HUES6 (cell line): ENCODE results near the gene SH3GL1.
A peak's percentile ranks its signal among the peaks of the same experiment; 100 is the strongest.

Source experiments
- H3K27ac ChIP-seq: 2 replicates; pipeline ENCODE4 v1.7.0; 2013; ENCODE audit warnings: low read depth, mild to moderate bottlenecking, low read length, inconsistent platforms
- H3K27me3 ChIP-seq: 2 replicates; pipeline ENCODE4 v1.6.1; 2013; ENCODE audit warnings: low read length; ENCODE audit not compliant: control insufficient read depth, insufficient read depth
- H3K36me3 ChIP-seq: 2 replicates; pipeline ENCODE4 v1.6.1; 2013; ENCODE audit warnings: low read length; ENCODE audit not compliant: control insufficient read depth, insufficient read depth
- H3K4me1 ChIP-seq: 2 replicates; pipeline ENCODE4 v1.6.1; 2013; ENCODE audit warnings: low read length; ENCODE audit not compliant: control insufficient read depth, insufficient read depth
- H3K4me3 ChIP-seq: 2 replicates; pipeline ENCODE4 v1.5.1; 2013; ENCODE audit warnings: low read depth, low read length
- H3K9ac ChIP-seq: one replicate; pipeline ENCODE4 v1.6.1; 2013; ENCODE audit warnings: mild to moderate bottlenecking, low read length
- H3K9me3 ChIP-seq: 2 replicates; pipeline ENCODE4 v1.6.1; 2013; ENCODE audit warnings: low read depth, low read length; ENCODE audit not compliant: control insufficient read depth, insufficient read depth

The SH3GL1 gene

GRCh38 chr19:4372165-4373012 lies 28.0 kb downstream of the SH3GL1 start:
- no peak overlapping the region for H3K27ac ChIP-seq
- H3K4me1 ChIP-seq, result peaks cover 59% of the 10 kb centered on the region
- no peak overlapping the region for H3K9ac ChIP-seq

DNA sequence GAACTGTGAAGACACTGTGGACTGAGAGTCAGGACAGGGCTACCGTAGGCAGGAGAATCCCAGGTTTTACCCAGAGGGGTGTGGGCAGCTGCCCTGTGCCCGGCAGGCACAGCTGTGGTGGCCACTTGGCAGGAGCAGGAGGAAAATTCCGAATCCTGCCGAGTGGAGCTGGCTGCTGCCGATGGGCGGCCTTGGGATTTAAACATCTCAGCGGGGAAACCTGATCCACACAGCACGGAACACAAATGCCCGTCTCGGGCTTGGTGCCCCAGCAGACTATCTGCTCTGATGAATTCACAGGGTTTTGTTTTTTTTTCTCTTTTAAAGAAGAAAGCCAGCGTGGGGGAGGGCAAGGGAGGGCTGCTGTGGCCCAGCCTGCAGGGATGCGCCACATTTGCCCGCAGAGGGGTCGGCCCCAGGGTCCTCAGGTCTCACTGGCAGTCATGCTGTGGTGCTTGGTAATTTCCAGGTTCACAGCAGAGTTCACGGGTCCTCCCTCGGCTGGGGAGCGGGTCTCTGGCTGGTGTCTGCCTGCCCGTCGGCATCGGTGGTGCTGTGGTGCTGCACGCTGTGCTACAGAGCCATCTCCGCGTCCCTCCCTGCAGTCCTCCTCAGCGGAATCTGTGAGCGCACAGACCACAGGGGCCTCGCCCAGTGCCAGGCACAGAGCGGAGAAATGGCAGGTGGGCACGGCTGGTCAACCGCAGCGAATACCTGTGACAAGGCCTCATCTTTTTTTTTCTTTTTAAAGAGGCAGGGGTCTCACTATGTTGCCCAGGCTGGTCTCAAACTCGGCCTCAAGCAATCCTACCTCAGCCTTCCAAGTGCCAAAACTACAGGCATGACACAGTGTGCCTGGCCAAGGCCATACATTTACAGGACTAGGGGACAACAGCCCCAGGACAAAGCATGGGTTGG lies 28.8 kb downstream of the SH3GL1 start:
- no peak overlapping the region for H3K4me3 ChIP-seq

More at GRCh38 chr19:4372165-4373012, 28.0 kb downstream of the SH3GL1 start:
- Histone ChIP-seq H3K27me3 (no peaks in the 10 kb centered on the region), H3K4me3 (no peak overlapping the region), H3K36me3 (no peaks in the 10 kb centered on the region), H3K9me3 (no peaks in the 10 kb centered on the region)

DNA sequence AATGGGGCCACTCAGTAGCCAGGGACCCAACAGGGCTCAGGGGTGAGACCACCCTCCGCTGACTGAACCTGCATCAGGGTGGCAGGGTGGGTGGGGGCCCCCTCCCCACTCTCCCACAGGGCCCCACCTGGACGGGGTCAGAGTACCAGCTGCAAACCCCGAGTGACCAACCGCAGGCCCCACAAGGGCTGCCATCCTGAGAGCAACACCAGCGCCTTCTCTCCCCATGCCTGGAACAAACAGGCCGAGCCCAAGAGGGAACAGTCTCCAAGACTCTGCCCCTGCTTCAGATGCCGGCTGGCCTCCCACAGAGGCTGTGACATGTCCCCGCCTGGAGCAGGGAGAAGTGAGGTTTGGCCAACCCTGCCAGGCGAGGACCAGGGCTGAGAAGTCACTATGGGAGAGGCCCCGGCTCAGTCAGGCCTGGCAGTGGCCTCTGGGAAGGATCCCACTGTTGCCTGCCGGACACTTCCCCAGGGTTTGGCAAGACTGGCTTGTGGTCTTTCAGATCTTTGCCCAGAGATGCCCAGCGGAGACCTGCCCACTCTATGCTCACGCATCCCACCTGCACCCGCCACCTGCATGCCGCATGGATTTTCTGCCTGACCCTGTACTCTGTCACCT lies 29.8 kb downstream of the SH3GL1 start:
- no peak overlapping the region for H3K27ac ChIP-seq
- H3K9ac ChIP-seq, result no peak overlapping the region
- H3K27me3 ChIP-seq, result no peaks in the 10 kb centered on the region
- H3K9me3 ChIP-seq, result no peaks in the 10 kb centered on the region
- H3K36me3 ChIP-seq, result peaks cover 8% of the 10 kb centered on the region
- H3K4me3 ChIP-seq, result no peak overlapping the region
- peaks cover 41% of the 10 kb centered on the region for H3K4me1 ChIP-seq

More for the DNA sequence above, 28.8 kb downstream of the SH3GL1 start:
- H3K27me3 ChIP-seq, result no peaks in the 10 kb centered on the region
- no peaks in the 10 kb centered on the region for H3K9me3 ChIP-seq
- peaks cover 50% of the 10 kb centered on the region for H3K4me1 ChIP-seq
- no peak overlapping the region for H3K27ac ChIP-seq
- H3K9ac ChIP-seq, result no peak overlapping the region
- no peaks in the 10 kb centered on the region; the same call in 1 of the 2 replicates for H3K36me3 ChIP-seq

- H3K9ac ChIP-seq, result peak overlapping the region; percentile 39
- H3K4me1 ChIP-seq, result peaks cover 34% of the 10 kb centered on the region
- no peaks in the 10 kb centered on the region for H3K9me3 ChIP-seq
- H3K4me3 ChIP-seq, result no peak overlapping the region
- H3K27me3 ChIP-seq, result no peaks in the 10 kb centered on the region
- H3K36me3 ChIP-seq, result peaks cover 15% of the 10 kb centered on the region
- H3K27ac ChIP-seq, result no peak overlapping the region; the same call in 1 of the 2 replicates
Observed at GRCh38 chr19:4369888-4370260, 30.5 kb downstream of the SH3GL1 start.

DNA sequence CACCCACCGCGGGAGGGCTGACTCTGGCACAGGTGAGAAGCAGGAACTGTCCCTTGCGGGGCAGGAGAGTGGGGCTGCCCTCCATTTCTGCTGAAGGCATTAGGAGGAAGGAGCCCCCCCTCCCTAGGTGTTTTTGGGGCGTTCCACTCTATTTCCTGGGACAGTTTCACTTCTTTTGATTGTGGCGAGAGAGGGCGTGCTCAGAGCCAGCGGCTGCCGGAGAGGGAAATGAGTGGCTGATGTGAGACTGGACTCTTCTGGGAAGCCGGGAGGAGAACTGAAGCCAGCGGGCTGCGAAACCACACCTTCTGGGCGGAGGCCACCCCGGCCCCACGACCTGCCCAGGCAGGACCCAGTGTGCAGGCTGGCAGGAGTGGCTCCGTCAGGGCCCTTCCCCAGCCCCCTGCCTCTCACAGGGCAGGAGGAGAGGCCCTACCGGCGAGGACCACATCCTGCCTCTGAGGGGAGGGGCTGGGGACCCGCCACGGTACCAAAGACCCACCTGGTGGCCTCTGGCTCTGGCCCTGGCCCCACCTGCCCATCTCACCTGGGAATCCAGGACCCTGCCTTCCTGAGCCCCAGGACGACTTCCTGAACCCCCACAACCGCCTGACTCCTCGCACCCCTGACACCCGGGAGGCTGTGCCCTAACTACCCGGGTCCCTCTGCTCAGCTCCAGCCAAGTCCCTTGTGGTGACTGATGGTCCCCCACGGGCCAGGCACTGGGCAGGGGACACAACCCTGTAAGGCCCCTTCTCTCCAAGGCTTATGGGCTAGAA lies 31.0 kb downstream of the SH3GL1 start:
- H3K4me3 ChIP-seq, result no peak overlapping the region

GRCh38 chr19:4368128-4368820 lies 32.1 kb downstream of the SH3GL1 start:
- H3K9ac ChIP-seq, result peak overlapping the region; percentile 8
- H3K9me3 ChIP-seq, result no peaks in the 10 kb centered on the region
- peaks cover 22% of the 10 kb centered on the region for H3K4me1 ChIP-seq
- 0 out of 2 replicates have a peak overlapping the region, but pooled peaks have one; percentile 13 for H3K27ac ChIP-seq
- no peaks in the 10 kb centered on the region for H3K27me3 ChIP-seq
- peaks cover 26% of the 10 kb centered on the region for H3K36me3 ChIP-seq
- no peak overlapping the region for H3K4me3 ChIP-seq

More for the DNA sequence above, 31.0 kb downstream of the SH3GL1 start:
- peak overlapping the region; percentile 39 for H3K9ac ChIP-seq
- H3K27me3 ChIP-seq, result no peaks in the 10 kb centered on the region
- H3K36me3 ChIP-seq, result peaks cover 16% of the 10 kb centered on the region
- peak overlapping the region; percentile 29; the same call in 1 of the 2 replicates for H3K27ac ChIP-seq
- peaks cover 28% of the 10 kb centered on the region for H3K4me1 ChIP-seq
- H3K9me3 ChIP-seq, result no peaks in the 10 kb centered on the region

GRCh38 chr19:4367781-4368127 lies 32.6 kb downstream of the SH3GL1 start:
- Histone ChIP-seq H3K27me3 (no peaks in the 10 kb centered on the region), H3K36me3 (peaks cover 31% of the 10 kb centered on the region), H3K9ac (no peak overlapping the region), H3K4me3 (no peak overlapping the region), H3K4me1 (peaks cover 22% of the 10 kb centered on the region), H3K9me3 (no peaks in the 10 kb centered on the region), H3K27ac (no peak overlapping the region)

- H3K36me3 ChIP-seq, result peaks cover 35% of the 10 kb centered on the region
- no peak overlapping the region for H3K4me3 ChIP-seq
- H3K27ac ChIP-seq, result no peak overlapping the region
- no peaks in the 10 kb centered on the region for H3K9me3 ChIP-seq
- H3K27me3 ChIP-seq, result no peaks in the 10 kb centered on the region
- H3K9ac ChIP-seq, result no peak overlapping the region
- peaks cover 27% of the 10 kb centered on the region for H3K4me1 ChIP-seq
Observed at GRCh38 chr19:4367336-4367723, 33.0 kb downstream of the SH3GL1 start.

DNA sequence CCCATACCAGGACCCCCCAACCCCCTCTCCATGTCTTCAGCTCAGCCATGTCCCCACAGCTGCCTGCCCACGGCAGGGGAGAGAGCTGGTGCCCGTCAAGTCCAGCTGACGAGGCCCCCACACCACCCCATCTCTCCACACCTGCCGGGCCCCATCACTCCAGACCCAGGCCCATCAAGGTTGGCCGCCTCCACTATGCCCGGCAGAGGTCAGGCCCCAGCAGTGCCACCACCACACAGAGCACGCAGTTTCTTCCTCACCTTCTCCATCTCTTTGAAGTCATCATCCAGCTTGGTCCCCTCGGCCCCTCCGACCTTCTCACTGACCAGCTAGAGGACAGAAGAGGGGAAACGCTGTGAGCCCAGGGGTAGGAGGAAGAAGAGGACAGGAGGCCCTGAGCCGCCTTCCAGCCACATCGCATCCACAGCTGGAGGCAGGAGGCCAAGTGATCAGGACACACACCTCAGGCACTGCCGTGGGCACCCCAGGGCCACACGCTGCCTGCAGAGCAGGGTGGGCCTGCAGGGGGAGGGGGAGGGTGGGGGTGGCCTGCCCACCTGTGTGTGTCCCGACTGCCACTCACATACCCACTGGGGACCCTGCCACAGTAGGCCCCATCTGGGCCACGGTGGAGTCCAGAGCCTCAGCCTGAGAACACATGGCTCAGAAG lies 33.5 kb downstream of the SH3GL1 start:
- H3K9me3 ChIP-seq, result no peaks in the 10 kb centered on the region
- no peak overlapping the region for H3K4me3 ChIP-seq
- peaks cover 31% of the 10 kb centered on the region for H3K4me1 ChIP-seq
- H3K27ac ChIP-seq, result no peak overlapping the region
- peaks cover 41% of the 10 kb centered on the region for H3K36me3 ChIP-seq
- H3K9ac ChIP-seq, result no peak overlapping the region
- no peaks in the 10 kb centered on the region for H3K27me3 ChIP-seq
